Measurements from ENCODE around the gene SOS1.

DNA sequence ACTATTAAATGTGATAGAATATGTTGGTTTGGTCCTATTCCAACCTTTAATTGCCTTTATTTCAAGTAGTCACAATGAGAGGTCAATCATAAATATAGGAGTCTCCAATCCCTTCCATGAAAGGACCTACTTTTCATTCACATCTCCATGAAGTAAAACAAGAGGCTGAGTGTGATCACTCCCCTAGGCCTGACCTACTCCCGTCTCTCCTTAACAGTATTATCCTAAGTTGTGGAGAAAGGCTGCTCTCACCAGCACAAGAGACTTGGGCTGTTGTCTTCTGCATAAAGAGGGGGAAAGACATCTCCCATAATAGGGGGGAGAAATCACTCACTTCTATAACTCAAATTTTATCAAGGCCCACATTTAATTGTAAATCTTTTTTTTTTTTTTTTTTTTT, 105.4 kb downstream of the SOS1 start:
- TF ChIP-seq, protein P1, sequence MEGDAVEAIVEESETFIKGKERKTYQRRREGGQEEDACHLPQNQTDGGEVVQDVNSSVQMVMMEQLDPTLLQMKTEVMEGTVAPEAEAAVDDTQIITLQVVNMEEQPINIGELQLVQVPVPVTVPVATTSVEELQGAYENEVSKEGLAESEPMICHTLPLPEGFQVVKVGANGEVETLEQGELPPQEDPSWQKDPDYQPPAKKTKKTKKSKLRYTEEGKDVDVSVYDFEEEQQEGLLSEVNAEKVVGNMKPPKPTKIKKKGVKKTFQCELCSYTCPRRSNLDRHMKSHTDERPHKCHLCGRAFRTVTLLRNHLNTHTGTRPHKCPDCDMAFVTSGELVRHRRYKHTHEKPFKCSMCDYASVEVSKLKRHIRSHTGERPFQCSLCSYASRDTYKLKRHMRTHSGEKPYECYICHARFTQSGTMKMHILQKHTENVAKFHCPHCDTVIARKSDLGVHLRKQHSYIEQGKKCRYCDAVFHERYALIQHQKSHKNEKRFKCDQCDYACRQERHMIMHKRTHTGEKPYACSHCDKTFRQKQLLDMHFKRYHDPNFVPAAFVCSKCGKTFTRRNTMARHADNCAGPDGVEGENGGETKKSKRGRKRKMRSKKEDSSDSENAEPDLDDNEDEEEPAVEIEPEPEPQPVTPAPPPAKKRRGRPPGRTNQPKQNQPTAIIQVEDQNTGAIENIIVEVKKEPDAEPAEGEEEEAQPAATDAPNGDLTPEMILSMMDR (IDR thresholded peaks at IDR 0.05), result no peak
- TF ChIP-seq POLR2A (IDR thresholded peaks at IDR 0.05), result no peak
